ENCODE measurements around the gene SLC2A6. TPM values are rescaled to one million over a fixed set of nuclear protein-coding genes. Genes with fewer than 3 reads are reported as not detected.
A peak's percentile ranks its signal among the peaks of the same experiment; 100 is the strongest.

The SLC2A6 gene
- total RNA-seq, 6 experiments from 2014 or later = 9.4 to 12.6 (median 11.3) TPM

- no peaks in the 10 kb centered on the region for H3K36me3 Mint-ChIP-seq (ENCODE audit: low read depth)
- H3K4me3 Mint-ChIP-seq = no peak overlapping the region
- peaks cover 12% of the 10 kb centered on the region for H3K27me3 Mint-ChIP-seq (ENCODE audit: insufficient read depth)
- H3K4me1 Mint-ChIP-seq (ENCODE audit: low read depth) = no peaks in the 10 kb centered on the region
- H3K27ac Mint-ChIP-seq = no peak overlapping the region
- TF ChIP-seq, protein P1, sequence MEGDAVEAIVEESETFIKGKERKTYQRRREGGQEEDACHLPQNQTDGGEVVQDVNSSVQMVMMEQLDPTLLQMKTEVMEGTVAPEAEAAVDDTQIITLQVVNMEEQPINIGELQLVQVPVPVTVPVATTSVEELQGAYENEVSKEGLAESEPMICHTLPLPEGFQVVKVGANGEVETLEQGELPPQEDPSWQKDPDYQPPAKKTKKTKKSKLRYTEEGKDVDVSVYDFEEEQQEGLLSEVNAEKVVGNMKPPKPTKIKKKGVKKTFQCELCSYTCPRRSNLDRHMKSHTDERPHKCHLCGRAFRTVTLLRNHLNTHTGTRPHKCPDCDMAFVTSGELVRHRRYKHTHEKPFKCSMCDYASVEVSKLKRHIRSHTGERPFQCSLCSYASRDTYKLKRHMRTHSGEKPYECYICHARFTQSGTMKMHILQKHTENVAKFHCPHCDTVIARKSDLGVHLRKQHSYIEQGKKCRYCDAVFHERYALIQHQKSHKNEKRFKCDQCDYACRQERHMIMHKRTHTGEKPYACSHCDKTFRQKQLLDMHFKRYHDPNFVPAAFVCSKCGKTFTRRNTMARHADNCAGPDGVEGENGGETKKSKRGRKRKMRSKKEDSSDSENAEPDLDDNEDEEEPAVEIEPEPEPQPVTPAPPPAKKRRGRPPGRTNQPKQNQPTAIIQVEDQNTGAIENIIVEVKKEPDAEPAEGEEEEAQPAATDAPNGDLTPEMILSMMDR (IDR thresholded peaks at IDR 0.05) = no peak
- H3K9me3 Mint-ChIP-seq = no peaks in the 10 kb centered on the region
- no peak for DNase-seq
Measured at GRCh38 chr9:133457233-133457632, 21.7 kb downstream of the SLC2A6 start.

DNA sequence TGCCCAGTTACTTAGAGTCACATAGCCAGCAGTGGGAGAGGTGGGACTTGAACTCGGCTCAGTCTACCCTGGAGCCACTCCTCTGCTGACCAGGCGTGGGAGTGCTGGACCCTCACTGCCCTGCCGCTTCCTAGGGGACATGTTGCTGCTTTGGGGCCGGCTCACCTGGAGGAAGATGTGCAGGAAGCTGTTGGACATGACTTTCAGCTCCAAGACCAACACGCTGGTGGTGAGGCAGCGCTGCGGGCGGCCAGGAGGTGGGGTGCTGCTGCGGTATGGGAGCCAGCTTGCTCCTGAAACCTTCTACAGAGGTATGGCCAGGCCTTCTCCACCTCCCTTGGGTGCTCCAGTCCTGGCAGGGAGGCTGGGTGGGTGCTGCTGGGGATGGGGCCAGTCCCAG, 22.5 kb downstream of the SLC2A6 start:
- Mint-ChIP-seq H3K27ac (no peak overlapping the region), H3K4me3 (no peak overlapping the region), H3K36me3 (ENCODE audit: low read depth) (no peaks in the 10 kb centered on the region), H3K9me3 (no peaks in the 10 kb centered on the region), H3K27me3 (ENCODE audit: insufficient read depth) (peaks cover 12% of the 10 kb centered on the region), H3K4me1 (ENCODE audit: low read depth) (no peaks in the 10 kb centered on the region)
- TF ChIP-seq, protein P1 (IDR thresholded peaks at IDR 0.05) = peak; percentile 25; the same call in 1 of the 2 replicates
- DNase-seq = no peak

- H3K36me3 Mint-ChIP-seq (ENCODE audit: low read depth) = no peaks in the 10 kb centered on the region
- H3K27me3 Mint-ChIP-seq (ENCODE audit: insufficient read depth) = peaks cover 12% of the 10 kb centered on the region
- no peak for DNase-seq
- no peaks in the 10 kb centered on the region for H3K9me3 Mint-ChIP-seq
- no peaks in the 10 kb centered on the region for H3K4me1 Mint-ChIP-seq (ENCODE audit: low read depth)
- no peak overlapping the region for H3K4me3 Mint-ChIP-seq
- TF ChIP-seq, protein P1 (IDR thresholded peaks at IDR 0.05) = no peak
- no peak overlapping the region for H3K27ac Mint-ChIP-seq
Measured at GRCh38 chr9:133455936-133456335, 23.0 kb downstream of the SLC2A6 start.

- Mint-ChIP-seq H3K4me3 (no peak overlapping the region), H3K9me3 (no peaks in the 10 kb centered on the region), H3K27ac (no peak overlapping the region), H3K36me3 (ENCODE audit: low read depth) (no peaks in the 10 kb centered on the region), H3K27me3 (ENCODE audit: insufficient read depth) (peaks cover 15% of the 10 kb centered on the region), H3K4me1 (ENCODE audit: low read depth) (no peaks in the 10 kb centered on the region)
- TF ChIP-seq, protein P1 (IDR thresholded peaks at IDR 0.05) = no peak
- DNase-seq = no peak
Measured at GRCh38 chr9:133454943-133455673, 23.8 kb downstream of the SLC2A6 start.

GRCh38 chr9:133454325-133454724, 24.6 kb downstream of the SLC2A6 start:
- Mint-ChIP-seq H3K36me3 (ENCODE audit: low read depth) (no peaks in the 10 kb centered on the region), H3K27me3 (ENCODE audit: insufficient read depth) (peaks cover 14% of the 10 kb centered on the region), H3K27ac (no peak overlapping the region), H3K4me1 (ENCODE audit: low read depth) (no peaks in the 10 kb centered on the region), H3K4me3 (no peak overlapping the region), H3K9me3 (no peaks in the 10 kb centered on the region)
- DNase-seq = no peak
- TF ChIP-seq, protein P1 (IDR thresholded peaks at IDR 0.05) = no peak

Measured in HFFc6 (cell line).